Activated CD8-positive, alpha-beta memory T cell treated with anti-CD3 and anti-CD28 coated beads, Interleukin-2, amount 50 U/mL, for 1 hour (primary cell): Measurements from ENCODE around the gene EHF.

Source experiments
- DNase-seq: peaks from one replicate; pipeline ENCODE4 v3.0.0-alpha.2; 2020; ENCODE audit errors: extremely low read depth

The EHF gene

DNA sequence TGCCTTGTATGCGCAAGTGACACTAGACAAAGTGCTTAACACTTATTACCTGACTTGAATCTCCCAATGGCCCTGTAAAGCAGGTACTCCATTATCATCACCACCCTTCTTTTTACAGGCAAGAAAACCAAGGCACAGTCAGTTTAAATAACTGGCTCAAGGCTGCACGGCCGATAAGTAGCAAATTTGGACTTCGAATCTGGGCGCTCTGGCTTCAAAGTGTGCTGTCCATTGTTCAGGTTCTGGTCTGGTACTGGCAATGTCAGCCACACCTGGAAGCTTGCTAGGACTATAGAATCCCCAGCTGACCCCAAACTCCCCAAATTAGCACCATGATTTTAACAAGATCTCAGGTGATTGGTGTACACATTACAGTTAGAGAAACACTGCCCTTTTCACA, 19.3 kb upstream of the EHF start:
- DNase-seq: no peak

DNA sequence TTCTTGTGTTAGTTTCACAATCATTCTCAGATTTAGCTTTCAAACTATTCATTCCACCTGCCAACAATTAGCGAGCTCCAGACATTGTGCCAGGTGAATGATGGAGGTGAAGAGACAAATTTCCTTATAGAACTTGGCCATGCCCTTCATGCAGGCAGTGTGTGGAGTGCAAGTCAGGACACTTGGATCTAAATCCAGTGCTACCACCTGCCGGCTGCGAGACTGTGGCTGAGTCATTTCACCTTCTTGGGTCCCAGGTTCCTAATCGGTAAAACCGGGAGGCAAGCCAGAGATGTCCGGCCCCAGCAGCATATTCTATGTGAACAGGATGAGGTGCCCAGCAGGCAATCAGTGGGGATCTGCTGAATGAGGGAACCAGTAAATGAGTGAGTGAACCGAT, 18.6 kb upstream of the EHF start:
- no peak for DNase-seq

DNA sequence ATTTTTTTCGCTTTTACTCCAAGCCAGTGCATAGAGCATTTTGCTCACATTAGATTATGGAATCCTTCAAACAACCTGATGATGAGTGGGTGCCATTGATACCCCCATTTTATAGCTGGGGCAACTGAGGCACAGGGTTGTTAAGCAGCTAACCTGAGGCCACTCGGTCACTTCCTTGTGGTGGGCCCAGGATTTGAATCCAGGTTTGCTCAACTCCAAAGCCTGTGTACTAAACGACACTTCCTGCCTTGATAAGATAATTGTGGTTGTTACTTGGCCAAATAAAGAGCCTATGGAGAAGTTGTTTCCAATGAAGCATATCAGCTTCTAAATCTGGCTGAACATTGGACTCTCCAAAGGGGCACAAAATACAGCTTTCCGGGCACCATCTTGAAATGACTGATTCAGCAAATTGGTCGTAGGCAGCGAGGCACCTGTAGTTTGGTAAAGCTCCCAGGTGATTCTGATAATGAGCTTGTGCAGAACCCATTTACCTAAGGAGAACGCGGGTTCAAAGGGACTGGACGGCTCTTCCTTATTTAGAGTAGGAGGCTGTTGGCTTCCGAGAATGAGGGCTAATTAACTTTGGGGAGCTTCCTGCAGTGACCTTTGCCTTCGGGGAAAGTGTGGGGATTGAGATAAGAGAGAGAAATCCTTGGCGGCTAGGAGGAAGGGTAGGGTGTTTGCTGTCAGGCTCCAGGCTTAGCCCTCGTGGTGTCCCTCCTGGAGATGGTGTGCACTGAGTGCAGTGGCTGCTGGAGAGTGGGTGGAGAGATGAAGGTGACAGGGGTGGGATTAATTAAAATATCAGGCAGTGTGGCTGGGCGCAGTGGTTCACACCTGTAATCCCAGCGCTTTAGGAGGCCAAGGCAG, 17.5 kb upstream of the EHF start:
- no peak for DNase-seq

DNA sequence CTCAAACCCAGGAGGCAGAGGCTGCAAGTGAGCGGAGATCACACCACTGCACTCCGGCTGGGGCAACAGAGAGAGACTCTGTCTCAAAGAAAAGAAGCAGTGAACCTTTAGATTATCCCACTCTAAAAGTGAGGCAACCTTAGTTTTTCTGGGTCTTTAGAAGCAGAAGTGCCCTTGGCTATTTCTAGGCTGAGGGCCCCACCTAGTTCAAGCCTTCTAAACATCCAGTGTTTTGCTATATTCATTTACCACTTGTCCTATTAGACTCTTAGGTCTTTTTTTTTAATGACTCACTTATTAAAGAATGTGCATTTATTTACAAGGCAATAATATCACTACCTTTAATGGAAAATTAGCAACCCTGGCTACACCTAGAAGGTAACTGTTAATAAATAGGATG, 16.7 kb upstream of the EHF start:
- no peak for DNase-seq

DNA sequence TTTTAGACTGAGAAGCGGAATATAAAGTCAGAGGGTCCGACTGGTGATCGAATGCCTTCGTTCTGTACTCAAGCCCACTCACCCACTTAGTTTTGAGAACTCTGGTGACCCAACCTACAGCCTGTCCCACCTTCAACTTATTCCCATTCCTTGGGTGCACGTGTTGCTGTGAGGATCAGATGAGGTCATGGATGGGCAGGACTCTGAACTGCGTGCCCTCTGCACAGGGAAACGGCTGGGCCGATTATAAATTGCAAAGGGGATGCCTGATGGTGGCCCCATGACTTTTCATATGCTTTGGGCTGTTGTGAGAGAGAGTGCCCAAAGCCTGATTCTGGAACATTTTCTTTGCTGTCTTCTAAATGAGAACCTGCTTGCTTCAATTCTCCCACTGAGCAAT, 16.0 kb upstream of the EHF start:
- no peak for DNase-seq

DNA sequence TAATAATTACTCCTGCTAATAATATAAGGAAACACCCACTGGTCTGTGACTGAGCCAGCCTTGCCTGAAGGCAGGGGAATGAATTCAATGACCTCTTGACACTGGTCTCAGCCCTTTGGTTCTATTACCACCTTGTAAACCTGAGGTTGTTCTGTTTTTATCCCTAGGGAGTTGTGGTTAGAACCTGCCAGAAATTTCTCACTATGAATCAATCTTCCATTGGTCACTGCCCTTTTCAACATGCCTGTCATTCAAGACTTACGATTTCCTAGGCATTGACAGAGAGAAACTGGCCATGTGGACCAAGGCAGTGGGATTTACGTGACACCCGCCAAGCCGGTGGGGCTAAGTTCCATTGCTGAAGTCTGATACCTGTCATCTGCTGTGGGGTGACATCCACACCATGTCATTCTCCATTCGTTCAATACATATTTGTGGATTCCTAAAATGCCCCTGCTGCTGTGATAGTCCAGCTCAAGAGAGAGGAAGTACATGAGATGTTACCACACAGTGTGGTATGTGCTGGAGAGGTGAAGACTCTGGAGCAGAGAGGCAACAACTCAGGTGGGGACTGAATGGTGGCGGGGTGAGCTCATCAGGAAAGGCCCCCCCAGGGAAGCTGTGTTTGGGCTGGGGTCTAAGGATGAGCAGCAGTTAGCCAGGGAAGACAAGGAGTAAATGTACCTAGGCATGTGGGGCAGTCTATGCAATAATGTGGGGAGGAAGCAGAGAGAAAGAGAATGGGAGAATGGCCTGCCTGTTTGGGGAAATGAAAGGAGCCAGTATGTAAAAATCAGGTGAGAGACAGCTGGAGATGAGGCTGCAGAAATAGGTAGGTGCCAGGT, 15.2 kb upstream of the EHF start:
- DNase-seq: no peak

DNA sequence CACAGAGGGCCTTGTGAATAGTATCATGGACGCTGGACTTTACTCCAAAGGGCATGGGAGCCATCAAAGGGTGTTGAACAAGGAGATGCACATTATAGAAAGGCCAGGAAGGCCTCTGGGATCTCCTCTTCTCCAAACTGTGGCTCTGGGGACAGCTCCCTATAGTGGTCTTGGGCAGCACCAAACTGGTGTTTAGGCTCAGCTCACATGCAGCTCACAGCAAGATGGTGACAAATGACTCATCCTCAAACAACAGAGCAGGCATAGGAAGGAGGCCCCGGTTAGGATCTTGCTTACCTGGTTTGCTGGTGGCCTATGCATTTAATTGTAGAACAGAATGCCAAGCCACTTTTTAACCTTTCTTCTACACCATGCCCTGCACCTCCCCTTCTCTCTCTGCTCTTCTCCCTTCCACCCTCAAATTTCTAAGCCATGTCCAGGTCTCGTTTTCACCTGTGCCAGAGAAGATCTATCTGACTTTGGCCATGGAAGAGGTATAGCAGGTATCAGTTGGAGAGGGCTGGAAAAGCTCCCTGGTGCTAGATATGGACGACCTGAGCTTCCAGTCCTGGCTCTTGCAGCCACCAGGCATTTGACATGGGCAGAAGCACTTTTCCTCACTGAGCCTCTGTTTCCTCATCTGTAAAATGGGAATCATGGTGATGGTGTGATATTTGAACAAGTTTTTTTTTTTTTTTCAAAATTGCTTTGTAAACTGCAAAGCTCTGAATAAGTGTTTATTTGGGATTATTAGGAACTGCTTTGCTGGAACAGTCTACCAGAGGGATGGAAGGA, 14.4 kb upstream of the EHF start:
- DNase-seq: no peak

DNA sequence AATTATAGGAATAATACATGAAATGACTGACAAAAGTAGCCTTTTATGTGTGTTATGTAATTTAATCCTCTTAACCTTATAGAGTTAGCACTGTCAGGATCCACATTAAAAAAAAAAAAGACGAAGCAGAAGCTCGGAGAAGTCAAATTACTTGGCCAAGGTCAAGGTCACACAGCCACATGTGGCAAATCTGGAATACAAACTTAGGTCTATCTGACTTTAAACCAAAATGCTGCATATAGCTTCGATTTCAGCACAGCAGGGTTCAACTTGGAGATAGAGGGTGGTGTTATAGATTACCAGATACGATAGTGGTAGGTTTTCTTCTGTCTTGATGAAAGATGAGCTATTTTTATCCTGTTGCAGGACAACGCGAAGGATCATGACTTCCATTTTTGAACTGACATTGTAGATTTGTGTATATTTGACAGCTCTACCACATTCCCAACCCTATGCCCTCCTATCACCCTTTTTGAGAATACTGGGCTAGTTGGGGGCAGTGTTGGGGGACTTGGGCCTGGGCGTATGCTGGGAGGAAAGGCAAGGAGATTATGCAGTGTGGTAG, 11.6 kb upstream of the EHF start:
- no peak for DNase-seq

DNA sequence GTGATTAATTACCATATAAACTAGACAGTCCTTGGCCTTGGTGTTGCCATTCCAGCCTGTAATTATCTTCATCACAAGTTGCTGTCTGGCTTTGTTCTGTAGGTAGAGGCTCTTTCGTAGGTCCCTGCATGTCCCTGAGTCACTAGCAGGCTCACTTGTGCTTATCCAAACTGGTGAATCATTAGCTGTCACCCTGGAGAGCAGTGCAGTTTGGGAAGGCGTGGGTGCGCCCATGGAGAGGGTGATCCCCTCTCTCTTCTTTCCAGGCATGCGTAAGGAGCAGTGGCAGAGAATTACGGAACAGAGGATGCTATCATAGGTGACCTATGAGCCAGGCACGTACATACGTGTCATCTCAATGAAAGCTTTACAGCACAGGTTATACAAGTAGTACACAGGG, 11.0 kb upstream of the EHF start:
- DNase-seq: no peak

DNA sequence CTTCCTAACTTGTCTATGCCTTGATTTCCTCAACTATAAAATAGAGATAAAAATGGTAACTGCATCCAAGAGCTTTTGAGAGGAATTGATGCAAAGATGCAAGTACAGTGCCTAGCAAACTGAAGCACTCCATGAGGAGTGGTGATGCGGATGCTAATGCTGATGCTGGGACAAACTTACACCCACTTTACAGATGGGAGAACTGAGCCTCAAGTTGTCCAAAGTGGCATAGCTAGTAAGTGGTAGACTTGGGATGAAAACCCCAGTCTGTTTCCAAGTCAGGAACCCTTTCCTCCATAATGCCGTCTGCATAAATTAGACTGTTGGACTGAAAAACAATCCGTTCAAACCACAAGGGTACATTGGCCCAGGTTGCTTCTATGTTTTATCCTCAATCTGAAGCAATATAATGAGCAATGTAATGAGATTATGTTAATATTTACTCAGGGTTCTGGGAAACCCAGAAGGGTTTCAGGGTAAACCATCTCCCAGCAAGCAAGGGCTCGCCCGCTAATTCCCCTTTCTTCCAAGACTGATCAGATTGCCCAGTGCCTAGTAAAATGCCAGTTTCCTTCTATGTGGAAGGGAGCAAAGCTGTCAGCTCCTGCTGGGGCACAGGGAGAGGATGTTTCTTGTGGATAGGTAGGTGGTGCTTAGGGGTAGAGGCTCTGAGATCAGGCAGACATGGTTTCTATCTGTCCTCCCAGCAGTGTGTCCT, 10.4 kb upstream of the EHF start:
- DNase-seq: no peak

DNA sequence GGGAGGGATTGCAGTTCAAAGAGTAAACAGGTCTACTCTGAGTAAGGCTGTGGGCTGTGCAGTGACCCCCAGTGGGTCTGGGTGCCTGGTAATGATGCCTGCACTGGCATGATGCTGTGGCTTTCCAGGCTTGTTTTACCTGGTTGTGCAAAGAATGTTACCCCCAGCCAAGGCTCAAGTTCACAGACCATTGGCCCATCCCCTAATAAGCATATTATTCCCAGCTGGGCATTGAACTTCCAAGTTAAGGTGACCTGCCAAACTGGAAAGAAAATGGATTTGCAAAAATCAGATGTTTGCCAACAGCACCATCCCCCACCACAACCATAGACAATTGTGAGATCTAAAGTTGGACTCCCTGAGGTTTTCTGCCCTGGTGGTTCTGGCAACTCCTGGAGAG, 7.9 kb upstream of the EHF start:
- DNase-seq: no peak

DNA sequence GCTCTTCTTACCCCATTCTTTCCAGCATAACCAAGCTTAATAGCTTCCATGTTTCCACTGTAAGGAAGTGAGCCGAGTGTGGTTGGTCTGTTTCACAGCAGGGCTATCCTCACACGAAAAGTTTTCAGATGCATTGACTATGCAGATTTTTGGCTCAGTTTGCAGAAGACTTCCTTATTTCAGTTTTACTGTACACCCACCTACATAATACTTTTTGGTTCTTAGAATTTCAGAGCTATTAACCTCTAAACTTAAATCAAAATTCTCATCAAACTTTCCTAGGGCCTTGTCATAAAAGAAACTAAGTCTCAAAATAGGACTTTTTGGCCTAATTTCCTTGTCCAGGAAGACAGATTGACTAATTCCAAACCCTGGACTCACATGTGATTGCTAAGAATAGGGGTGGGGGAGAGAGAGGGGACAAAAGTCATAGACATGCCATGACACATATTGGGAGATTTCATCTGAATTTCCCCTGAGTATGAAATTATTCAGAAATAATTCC, 7.3 kb upstream of the EHF start:
- DNase-seq: no peak

DNA sequence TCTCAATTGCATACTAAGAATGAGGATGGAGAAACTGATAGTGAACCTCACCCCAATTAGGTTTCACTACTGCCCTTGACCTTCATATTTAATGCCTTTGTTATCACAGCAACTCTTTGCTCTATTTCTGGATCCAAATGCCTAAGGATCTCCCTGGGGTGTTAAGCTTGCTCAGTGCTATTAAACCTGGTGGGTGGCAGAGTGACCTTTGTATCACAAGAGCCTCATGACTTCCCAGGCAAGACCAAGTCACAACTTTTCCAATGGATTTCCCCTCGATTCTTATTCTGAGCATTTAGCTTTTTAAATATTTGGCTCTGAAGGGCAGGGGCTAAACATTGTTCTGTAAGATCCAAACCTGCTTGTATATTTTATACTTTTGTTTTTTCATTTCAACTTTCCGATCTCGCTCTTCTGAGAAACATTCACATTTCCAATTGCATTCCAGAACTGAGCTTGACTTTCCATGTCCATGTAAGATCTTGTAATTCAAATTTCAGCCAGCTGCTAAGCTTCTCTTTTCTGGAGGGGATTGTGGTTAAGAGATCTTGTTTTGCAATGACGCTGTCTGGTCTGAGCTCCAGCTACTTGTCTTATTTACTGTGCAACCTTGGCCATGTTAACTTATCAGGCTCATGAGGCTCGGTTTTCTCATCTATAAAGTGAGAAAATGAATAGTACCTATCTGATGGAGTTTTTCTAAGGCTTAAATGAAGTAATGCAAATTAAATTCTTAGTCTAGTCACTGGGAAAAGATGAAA, 6.4 kb upstream of the EHF start:
- no peak for DNase-seq

DNA sequence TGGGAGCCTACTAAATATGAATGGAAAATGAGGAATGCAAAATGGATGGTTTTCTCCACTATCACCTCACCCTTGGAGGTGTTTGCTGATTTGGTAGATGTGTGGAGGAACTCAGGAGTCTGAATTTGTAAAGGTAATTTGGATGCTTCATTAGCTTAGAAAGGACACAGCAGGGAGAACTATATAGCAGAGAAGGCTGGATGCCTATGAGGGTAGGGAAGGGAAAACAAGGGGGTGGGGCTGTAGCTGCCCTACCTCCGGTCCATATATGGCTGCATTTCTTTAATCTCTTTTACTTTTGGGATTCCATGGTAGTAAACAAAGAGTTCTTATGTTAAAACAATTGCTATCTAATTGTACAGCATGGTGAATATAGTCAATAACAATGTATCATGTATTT, 4.8 kb upstream of the EHF start:
- no peak for DNase-seq

DNA sequence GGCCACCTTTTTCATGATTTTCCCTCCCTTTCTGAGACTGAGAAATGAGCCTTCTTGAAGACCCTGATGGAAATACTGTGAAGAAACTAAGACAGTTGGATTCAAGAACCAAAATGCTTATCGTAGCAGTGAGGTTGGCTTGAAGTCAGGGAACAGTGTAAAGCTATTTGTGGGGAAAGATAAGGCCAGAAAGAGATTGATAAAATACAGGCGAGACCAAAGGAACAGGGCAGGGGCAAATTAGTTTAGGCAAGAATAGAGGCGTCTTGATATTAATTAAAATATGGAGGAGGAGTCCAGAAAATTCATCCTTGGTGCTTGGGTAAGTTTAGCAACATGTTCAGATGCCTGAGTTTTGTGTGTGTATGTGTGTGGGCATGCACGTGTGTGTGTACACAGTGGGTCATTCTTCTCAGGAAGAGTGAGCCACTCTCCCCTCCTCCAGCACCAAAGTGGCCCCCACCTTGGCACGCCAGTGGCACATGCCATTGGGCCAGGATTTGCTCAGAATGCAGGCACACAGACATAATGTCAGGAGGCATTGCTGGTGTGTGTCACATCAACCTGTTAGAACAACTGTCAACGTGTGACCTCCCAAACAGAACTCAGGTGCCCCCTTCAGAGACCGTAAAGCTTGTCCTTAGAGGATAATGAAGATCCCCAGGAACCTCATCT, 3.9 kb upstream of the EHF start:
- DNase-seq: no peak

DNA sequence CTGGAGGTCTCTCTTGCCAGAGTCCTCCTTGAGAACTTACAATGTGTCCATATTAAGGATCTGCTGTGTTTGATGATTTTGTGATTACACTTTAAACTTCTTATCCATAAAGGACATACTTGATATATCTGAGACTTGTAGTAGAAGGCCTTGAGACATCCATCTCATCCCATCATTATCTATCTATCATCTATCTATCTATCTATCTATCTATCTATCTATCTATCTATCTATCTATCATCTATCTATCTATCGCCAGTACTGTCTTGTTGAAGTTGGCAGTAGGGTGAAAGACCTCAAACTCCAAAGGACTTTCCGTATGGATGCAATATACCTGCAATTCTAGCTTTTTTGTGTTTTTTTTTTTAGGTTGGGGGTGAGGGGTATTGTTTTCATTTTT, 2.5 kb upstream of the EHF start:
- no peak for DNase-seq

DNA sequence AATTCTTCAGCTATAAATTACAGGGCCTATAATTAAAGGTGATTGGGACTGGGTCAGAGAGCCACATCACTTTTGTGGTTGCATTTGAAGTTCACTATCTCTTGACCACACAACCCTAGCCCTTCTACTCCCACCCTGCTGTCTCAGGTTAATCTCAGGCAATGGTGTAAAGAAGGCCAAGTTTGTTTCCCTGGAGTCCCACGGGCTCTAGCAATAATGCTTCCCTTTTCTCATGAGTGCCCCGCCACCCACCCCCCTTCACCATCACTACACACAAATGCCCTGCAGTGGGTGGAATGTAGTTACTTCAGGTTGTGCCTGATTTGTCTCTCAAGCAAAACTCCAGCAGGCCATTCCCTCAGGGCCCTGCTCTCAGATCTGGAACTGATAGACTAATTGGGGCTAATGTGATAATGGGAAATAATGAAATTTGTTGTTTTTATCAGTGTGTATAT, 1.8 kb upstream of the EHF start:
- DNase-seq: no peak

DNA sequence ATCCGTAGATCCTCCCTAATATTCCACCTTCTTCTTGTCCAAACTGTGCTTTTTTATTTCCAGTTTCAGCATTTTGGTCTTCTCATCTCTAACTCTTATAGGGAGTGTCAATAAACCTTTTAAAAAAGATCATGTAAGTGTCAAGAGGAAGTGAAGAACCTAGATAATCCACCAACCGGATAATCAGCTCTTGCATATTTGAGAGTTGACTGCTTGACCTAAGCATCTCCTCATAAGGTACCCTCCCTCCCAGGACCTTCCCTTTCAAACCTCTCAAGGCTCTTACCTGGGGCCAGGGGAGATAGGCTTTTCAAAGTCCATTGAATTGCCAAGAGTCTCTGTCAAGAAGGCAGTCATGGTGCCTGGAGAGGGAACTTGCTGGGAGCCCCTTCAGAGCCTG, 691 bp upstream of the EHF start:
- no peak for DNase-seq

DNA sequence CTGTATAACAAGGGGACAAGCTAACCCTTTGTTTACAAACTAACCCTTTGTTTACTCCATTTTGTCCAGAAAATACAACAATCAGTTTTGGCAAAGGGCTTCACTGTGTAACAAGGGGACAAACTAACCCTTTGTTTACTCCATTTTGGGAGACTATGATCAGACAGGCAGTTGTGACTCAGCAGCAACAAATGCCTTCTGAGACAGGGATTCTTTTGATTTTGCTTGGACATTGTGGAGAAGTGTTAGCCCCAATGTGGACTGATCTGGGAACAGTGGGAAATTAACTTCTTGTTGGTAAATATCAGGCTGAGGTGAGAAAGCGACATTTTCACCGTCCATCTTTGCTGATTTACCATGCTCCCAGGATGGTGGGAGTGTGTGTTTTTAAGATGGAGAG, 983 bp downstream of the EHF start:
- no peak for DNase-seq

DNA sequence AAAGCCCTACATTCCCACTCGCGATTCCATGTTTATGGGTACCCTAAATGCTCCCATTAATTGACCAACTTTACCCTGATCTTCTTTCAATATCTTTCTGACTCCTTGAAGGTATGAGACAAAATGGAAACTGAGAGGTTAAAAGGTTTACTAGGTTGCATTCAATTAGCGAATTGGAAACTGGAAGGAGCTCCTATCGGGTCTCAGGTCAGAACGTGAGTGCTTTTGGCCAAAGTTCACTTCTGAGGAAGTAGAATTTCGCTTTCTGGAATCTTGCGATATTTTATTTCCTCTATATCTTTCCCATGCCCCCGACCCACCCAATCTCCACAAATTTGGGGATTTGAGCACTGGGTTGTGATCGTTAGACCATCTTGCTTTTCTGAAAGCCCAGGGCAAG, 2.6 kb downstream of the EHF start:
- no peak for DNase-seq
